HFFc6 (cell line): ENCODE data around the gene FGGY. TPM values are rescaled to one million over a fixed set of nuclear protein-coding genes. Genes with fewer than 3 reads are reported as not detected.

Experiments
- DNase-seq: peaks from one replicate; pipeline ENCODE4 v3.0.0-alpha.2; 2018
- H3K27ac Mint-ChIP-seq: 2 replicates; pipeline ENCODE4 v1.8.0; 2020; ENCODE audit warnings: mild to moderate bottlenecking, mixed read lengths
- H3K27me3 Mint-ChIP-seq: 2 replicates; pipeline ENCODE4 v1.8.0; 2021; ENCODE audit warnings: mild to moderate bottlenecking, moderate library complexity, mixed read lengths; ENCODE audit not compliant: insufficient read depth
- H3K36me3 Mint-ChIP-seq: 2 replicates; pipeline ENCODE4 v1.8.0; 2021; ENCODE audit warnings: low read depth, mixed read lengths
- H3K4me1 Mint-ChIP-seq: 2 replicates; pipeline ENCODE4 v1.8.0; 2020; ENCODE audit warnings: low read depth, mixed read lengths
- H3K4me3 Mint-ChIP-seq: 2 replicates; pipeline ENCODE4 v1.8.0; 2020; ENCODE audit warnings: mild to moderate bottlenecking, moderate library complexity, mixed read lengths
- H3K9me3 Mint-ChIP-seq: 2 replicates; pipeline ENCODE4 v1.8.0; 2020; ENCODE audit warnings: mild to moderate bottlenecking, mixed read lengths
- CTCF ChIP-seq: fragments of 200-600 bp; sonication (generic); IDR thresholded peaks from 2 replicates; pipeline ENCODE4 v1.5.0; 2021; ENCODE audit warnings: antibody characterized with exemption, mild to moderate bottlenecking
- microRNA-seq: library from miRNA; unstranded; fragments of <30 nt; microRNA quantifications from one replicate; pipeline ENCODE4, GENCODE V29; 2019
- total RNA-seq, 6 experiments: library from RNA; stranded (reverse); fragmentation: NEBNext Ultra II Directional; extraction: Animal tissue kit (Norgen Biotek cat#: 25700); gene quantifications; 2 replicates in 1 of 6; 3 replicates in 5 of 6; pipeline ENCODE4 v1.2.3, GENCODE V29; 2021

Gene FGGY
- total RNA-seq, 6 experiments from 2014 or later = 16.4 to 20.1 (median 18.7) TPM

GRCh38 chr1:59803458-59804038 lies 506.7 kb downstream of the FGGY start:
- H3K4me1 Mint-ChIP-seq = no peaks in the 10 kb centered on the region
- no peaks in the 10 kb centered on the region for H3K36me3 Mint-ChIP-seq
- no peak for TF ChIP-seq CTCF
- no peak for DNase-seq
- H3K9me3 Mint-ChIP-seq = no peaks in the 10 kb centered on the region
- H3K4me3 Mint-ChIP-seq = no peak overlapping the region
- peaks cover 5% of the 10 kb centered on the region for H3K27me3 Mint-ChIP-seq
- no peak overlapping the region for H3K27ac Mint-ChIP-seq

- Mint-ChIP-seq H3K4me1 (no peaks in the 10 kb centered on the region), H3K9me3 (no peaks in the 10 kb centered on the region), H3K27me3 (peaks cover 5% of the 10 kb centered on the region), H3K36me3 (no peaks in the 10 kb centered on the region), H3K27ac (no peak overlapping the region), H3K4me3 (no peak overlapping the region)
- no peak for TF ChIP-seq CTCF
- no peak for DNase-seq
Measured at GRCh38 chr1:59804301-59804700, 507.4 kb downstream of the FGGY start.

GRCh38 chr1:59805554-59805953 lies 508.7 kb downstream of the FGGY start:
- no peak for DNase-seq
- no peaks in the 10 kb centered on the region for H3K4me1 Mint-ChIP-seq
- no peaks in the 10 kb centered on the region for H3K9me3 Mint-ChIP-seq
- H3K27me3 Mint-ChIP-seq = peaks cover 5% of the 10 kb centered on the region
- H3K27ac Mint-ChIP-seq = no peak overlapping the region
- TF ChIP-seq CTCF = no peak
- H3K36me3 Mint-ChIP-seq = no peaks in the 10 kb centered on the region
- no peak overlapping the region for H3K4me3 Mint-ChIP-seq

Small RNA genes within 50 kb of the gene (microRNA-seq; reads per million reads assigned to microRNA genes)
- gene MIR4711 = not detected
